Activated T-helper 1 cell treated with anti-CD3 and anti-CD28 coated beads, Interleukin-12 subunit alpha, Interleukin-12 subunit beta, Interleukin-2, Interleukin-4 antibody, amounts not matched to agents 30 ng/mL and 10 ng/mL and 1 ng/mL, durations not matched to agents 14 hours and 24 hours and 36 hours (primary cell): ENCODE measurements around the gene KRTAP10-2. TPM values are rescaled to one million over a fixed set of nuclear protein-coding genes. Genes with fewer than 3 reads are reported as not detected.
"Not testable (repeated sequence)": the region's sequence is repeated elsewhere in the genome, so short reads cannot be mapped to it uniquely, and the experiment has no call there.

ENCODE experiments used
- DNase-seq: peaks from one replicate; pipeline ENCODE4 v3.0.0; 2021; ENCODE audit warnings: low spot score
- H3K27ac Mint-ChIP-seq: one replicate; pipeline ENCODE4 v1.8.0; 2021; ENCODE audit warnings: mild to moderate bottlenecking, mixed read lengths
- H3K27me3 Mint-ChIP-seq: one replicate; pipeline ENCODE4 v1.8.0; 2022; ENCODE audit warnings: mild to moderate bottlenecking, moderate library complexity, mixed read lengths; ENCODE audit not compliant: insufficient read depth
- H3K36me3 Mint-ChIP-seq: one replicate; pipeline ENCODE4 v1.8.0; 2021; ENCODE audit warnings: low read depth, mixed read lengths
- H3K4me1 Mint-ChIP-seq: one replicate; pipeline ENCODE4 v1.8.0; 2021; ENCODE audit warnings: low read depth, mixed read lengths
- H3K4me3 Mint-ChIP-seq: one replicate; pipeline ENCODE4 v1.8.0; 2021; ENCODE audit warnings: mild to moderate bottlenecking, moderate library complexity, mixed read lengths
- H3K9me3 Mint-ChIP-seq: one replicate; pipeline ENCODE4 v1.8.0; 2021; ENCODE audit warnings: mixed read lengths
- intact Hi-C: fragments of 100-400 bp; cut with micrococcal nuclease; formaldehyde crosslinking; loops from one replicate; pipeline ENCODE4 v1.15.1; 2024
- total RNA-seq: library from RNA; stranded (reverse); gene quantifications from 2 replicates; pipeline ENCODE4 v1.2.3, GENCODE V29; 2022

The KRTAP10-2 gene
- total RNA-seq, result not detected in 2 replicates

GRCh38 chr21:44551340-44551961 is at the start of gene KRTAP10-2:
KRTAP10-2 (minus strand) TSS chr21:44551505; CDS start chr21:44551458, 47 bp downstream.
- H3K36me3 Mint-ChIP-seq, result peaks cover 10% of the 10 kb centered on the region
- intact Hi-C loops, result no loop called here
- no peak for DNase-seq
- H3K4me3 Mint-ChIP-seq, result no peak within 1 kb of the TSS
- no peak within 1 kb of the TSS for H3K27ac Mint-ChIP-seq
- peaks cover 14% of the 10 kb centered on the region for H3K9me3 Mint-ChIP-seq
- H3K27me3 Mint-ChIP-seq, result peaks cover 3% of the 10 kb centered on the region
- peaks cover 11% of the 10 kb centered on the region for H3K4me1 Mint-ChIP-seq

DNA sequence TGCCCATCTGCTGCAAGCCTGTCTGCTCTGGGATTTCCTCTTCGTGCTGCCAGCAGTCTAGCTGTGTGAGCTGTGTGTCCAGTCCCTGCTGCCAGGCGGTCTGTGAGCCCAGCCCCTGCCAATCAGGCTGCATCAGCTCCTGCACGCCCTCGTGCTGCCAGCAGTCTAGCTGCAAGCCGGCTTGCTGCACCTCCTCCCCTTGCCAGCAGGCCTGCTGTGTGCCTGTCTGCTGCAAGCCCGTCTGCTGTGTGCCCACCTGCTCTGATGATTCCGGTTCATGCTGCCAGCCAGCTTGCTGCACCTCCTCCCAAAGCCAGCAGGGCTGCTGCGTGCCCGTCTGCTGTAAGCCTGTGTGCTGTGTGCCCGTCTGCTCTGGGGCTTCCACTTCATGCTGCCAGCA is 49.8 kb upstream of the KRTAP10-2 start:
- H3K9me3 Mint-ChIP-seq, H3K27ac Mint-ChIP-seq, H3K4me3 Mint-ChIP-seq, H3K4me1 Mint-ChIP-seq, H3K36me3 Mint-ChIP-seq, DNase-seq: not testable (repeated sequence)
- peaks cover 12% of the 10 kb centered on the region for H3K27me3 Mint-ChIP-seq
- intact Hi-C loops, result loop anchor here (2.0 kb wide), 1 partner anchor 28 kb away; the partner anchor contains the start of gene KRTAP10-4

DNA sequence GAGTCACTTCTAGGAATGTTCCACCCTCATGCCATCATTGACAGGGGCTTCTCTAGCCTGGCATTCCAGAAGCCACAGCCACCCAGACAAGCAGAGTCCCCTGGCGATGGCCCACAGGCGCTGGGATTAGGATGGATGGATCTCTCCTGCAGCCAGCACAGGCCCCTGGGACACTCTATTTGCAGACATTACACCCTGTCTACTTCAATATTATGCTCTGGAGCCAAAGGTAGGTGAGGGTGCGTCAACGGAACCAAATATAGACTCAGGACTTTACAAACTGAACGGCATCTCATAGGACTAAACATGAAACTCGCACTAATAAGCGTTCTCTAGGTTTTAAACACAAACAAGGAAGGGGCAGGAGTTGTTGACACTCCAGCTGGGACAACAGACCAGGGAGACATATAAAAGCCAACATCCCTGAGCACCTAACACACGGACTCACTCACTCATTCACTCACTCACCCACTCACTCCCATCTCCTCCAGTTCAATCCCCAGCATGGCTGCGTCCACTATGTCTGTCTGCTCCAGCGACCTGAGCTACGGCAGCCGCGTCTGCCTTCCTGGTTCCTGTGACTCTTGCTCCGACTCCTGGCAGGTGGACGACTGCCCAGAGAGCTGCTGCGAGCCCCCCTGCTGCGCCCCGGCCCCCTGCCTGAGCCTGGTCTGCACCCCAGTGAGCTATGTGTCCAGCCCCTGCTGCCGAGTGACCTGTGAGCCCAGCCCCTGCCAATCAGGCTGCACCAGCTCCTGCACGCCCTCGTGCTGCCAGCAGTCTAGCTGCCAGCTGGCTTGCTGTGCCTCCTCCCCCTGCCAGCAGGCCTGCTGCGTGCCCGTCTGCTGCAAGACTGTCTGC is 49.0 kb upstream of the KRTAP10-2 start, which contains the start of gene KRTAP10-7:
Gene KRTAP10-7 (plus strand): TSS at position 480 of the 861 bp plus-strand sequence. CDS start 25 bp downstream, at position 505.
- H3K36me3 Mint-ChIP-seq, H3K27ac Mint-ChIP-seq, H3K9me3 Mint-ChIP-seq, H3K4me3 Mint-ChIP-seq, DNase-seq, H3K4me1 Mint-ChIP-seq: not testable (repeated sequence)
- peaks cover 12% of the 10 kb centered on the region for H3K27me3 Mint-ChIP-seq
- intact Hi-C loops, result loop anchor here (2.0 kb wide), 1 partner anchor 28 kb away; the partner anchor contains the start of gene KRTAP10-4

- peaks cover 5% of the 10 kb centered on the region for H3K4me1 Mint-ChIP-seq
- no peak overlapping the region for H3K4me3 Mint-ChIP-seq
- peaks cover 7% of the 10 kb centered on the region for H3K9me3 Mint-ChIP-seq
- H3K36me3 Mint-ChIP-seq, result no peaks in the 10 kb centered on the region
- peaks cover 11% of the 10 kb centered on the region for H3K27me3 Mint-ChIP-seq
- no peak overlapping the region for H3K27ac Mint-ChIP-seq
- no peak for DNase-seq
- intact Hi-C loops, result loop anchor here (2.0 kb wide), 1 partner anchor 27 kb away; the partner anchor contains the start of gene KRTAP10-4
These were observed 48.1 kb upstream of the KRTAP10-2 start for GRCh38 chr21:44599264-44600029.

GRCh38 chr21:44598061-44598460 is 46.8 kb upstream of the KRTAP10-2 start:
- H3K27me3 Mint-ChIP-seq, result peaks cover 13% of the 10 kb centered on the region
- no peak overlapping the region for H3K27ac Mint-ChIP-seq
- H3K36me3 Mint-ChIP-seq, result no peaks in the 10 kb centered on the region
- intact Hi-C loops, result no loop called here
- peaks cover 5% of the 10 kb centered on the region for H3K4me1 Mint-ChIP-seq
- DNase-seq, result no peak
- no peaks in the 10 kb centered on the region for H3K9me3 Mint-ChIP-seq
- no peak overlapping the region for H3K4me3 Mint-ChIP-seq

DNA sequence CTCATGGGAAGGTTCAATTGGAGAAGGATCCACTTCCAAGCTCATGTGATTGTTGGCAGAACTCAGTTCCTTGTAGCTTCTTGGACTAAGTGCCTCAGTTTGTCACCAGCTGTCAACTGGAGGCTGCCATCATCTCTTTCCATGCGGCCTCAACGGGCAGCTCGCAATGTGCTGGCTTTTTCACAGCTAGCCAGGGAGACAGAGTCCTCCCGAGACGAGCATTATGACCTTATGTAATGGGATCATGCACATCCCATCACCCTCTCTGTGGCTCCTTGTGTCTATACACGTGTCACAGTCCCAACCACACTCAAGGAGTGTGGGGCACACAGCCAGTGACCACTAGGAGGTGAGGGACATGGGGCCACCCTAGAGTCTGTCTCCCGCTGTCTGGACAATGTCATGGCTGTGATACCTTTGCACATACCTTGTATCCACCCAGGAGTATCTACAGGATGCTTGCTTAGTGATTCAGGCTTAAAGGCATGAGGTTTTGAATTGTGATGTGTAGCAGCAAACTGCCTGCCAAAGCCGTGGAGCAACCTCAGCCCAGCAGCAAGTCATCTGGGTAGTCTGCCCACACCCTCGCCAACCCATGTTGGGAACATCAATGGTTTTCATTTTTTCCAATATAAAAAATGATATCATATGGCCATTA is 44.9 kb upstream of the KRTAP10-2 start:
- H3K36me3 Mint-ChIP-seq, result no peaks in the 10 kb centered on the region
- no peak for DNase-seq
- H3K9me3 Mint-ChIP-seq, result no peaks in the 10 kb centered on the region
- H3K4me3 Mint-ChIP-seq, result no peak overlapping the region
- intact Hi-C loops, result no loop called here
- H3K27me3 Mint-ChIP-seq, result peaks cover 13% of the 10 kb centered on the region
- H3K27ac Mint-ChIP-seq, result no peak overlapping the region
- H3K4me1 Mint-ChIP-seq, result peaks cover 5% of the 10 kb centered on the region

- peaks cover 5% of the 10 kb centered on the region for H3K4me1 Mint-ChIP-seq
- H3K27ac Mint-ChIP-seq, result no peak overlapping the region
- H3K36me3 Mint-ChIP-seq, result no peaks in the 10 kb centered on the region
- DNase-seq, result no peak
- H3K4me3 Mint-ChIP-seq, result no peak overlapping the region
- intact Hi-C loops, result no loop called here
- no peaks in the 10 kb centered on the region for H3K9me3 Mint-ChIP-seq
- peaks cover 13% of the 10 kb centered on the region for H3K27me3 Mint-ChIP-seq
These were observed 44.2 kb upstream of the KRTAP10-2 start for GRCh38 chr21:44595524-44595923.

DNA sequence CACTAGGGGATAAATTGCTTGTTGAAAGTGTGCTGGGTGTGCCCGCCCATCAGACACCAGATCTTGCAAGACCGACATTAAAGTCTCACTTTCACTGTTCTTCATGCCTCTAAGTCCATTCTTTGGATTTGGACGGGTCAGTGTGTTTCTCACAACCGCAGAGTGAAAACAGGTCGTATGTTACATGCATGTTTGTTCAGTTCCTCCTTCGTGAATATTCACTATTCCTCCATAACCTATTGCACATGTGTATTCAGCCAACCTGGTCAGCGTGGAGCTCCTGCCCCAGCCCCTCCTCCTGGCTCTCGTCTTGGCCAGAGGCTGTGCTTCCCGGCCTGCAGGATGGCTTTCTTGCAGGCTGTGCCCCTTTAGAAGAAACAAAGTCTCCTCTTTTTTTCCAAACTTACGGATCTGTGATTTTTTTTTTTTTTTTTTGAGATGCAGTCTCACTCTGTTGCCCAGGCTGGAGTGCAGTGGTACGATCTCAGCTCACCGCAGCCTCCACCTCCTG is 43.2 kb upstream of the KRTAP10-2 start:
- intact Hi-C loops, result no loop called here
- peaks cover 5% of the 10 kb centered on the region for H3K4me1 Mint-ChIP-seq
- DNase-seq, result no peak
- no peaks in the 10 kb centered on the region for H3K36me3 Mint-ChIP-seq
- H3K27ac Mint-ChIP-seq, result no peak overlapping the region
- H3K4me3 Mint-ChIP-seq, result no peak overlapping the region
- H3K27me3 Mint-ChIP-seq, result peaks cover 13% of the 10 kb centered on the region
- no peaks in the 10 kb centered on the region for H3K9me3 Mint-ChIP-seq

DNA sequence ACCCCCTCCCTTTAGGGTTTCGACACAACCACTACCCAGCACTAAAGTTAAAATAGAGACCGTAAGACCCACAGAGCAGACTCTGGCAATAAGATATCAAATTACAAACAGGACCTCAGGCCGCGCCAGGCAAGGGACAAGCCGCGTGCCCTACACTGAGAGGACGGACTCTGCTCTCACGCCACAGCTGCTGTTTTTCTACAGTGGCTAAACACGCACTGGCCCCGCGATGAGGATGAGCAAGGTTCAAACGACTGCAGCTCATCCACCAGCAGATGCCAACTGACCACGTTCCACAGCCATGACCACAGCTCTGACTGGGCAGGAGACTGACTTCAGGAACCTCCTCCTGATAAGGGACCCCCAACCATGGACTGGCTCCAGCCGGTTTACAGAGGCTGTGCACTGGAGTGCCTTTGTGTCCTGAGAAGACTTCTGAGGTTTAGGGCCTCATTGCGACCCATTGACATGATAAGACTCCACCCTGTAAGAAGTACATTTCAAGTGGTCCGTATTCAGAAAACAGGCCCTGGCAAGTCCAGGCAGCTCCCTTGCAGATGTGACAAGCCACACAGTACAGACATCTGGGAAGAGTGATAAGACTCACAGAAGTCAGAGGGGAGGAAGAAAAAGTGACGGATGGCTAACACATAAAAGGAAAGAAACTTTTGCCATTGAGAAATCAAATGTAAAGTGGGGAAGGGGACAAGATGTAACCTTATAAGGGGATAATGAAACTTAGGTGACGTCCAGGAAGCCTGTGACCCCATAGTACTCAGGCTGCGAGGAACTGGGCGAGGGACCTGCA is 42.5 kb upstream of the KRTAP10-2 start:
- Mint-ChIP-seq H3K9me3 (no peaks in the 10 kb centered on the region), H3K4me1 (peaks cover 5% of the 10 kb centered on the region), H3K27me3 (peaks cover 13% of the 10 kb centered on the region), H3K4me3 (no peak overlapping the region), H3K27ac (no peak overlapping the region), H3K36me3 (no peaks in the 10 kb centered on the region)
- intact Hi-C loops, result no loop called here
- no peak for DNase-seq

DNA sequence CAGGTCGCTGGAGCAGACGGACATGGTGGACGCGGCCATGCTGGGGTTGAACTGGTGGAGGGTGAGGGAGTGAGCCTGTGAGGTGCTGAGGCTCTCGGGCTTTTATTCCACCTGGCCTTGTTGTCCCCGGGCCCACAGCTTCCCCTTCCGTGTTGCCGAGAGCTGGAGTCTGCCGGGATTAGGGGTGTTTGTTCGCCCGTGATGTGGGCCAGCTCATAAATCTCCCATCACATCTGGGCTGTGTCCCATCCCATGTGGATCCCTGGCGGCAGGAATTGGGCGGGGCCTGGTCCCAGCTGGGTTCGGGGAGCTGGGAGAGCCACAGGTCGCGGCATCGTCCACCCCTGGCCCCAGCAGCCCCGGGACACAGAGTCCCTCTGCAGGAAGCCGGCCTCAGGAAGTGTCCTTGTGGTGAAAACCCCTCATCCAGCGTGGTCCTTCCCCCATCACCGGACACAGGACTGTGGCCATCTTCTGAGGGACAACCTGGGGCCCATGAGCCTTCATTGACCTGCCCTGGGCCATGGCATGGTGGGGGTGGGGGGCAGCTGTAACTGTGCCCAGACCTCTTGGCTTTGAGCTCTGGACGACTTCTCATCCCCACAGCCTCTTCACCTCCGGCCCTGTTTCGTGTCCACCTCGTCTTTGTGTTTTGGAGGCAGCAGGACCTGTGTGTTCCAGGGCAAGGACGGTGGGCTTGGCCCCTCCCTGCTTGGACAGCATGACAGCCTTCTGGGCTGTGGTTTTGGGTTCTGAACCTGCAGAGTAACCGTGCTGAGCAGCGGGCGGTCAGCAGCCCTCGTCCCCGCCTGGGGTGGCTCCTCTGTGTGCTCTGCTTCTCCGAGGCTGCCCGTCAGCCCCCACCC is 41.4 kb upstream of the KRTAP10-2 start, which contains the start of gene KRTAP10-6:
Gene KRTAP10-6 (minus strand): TSS at position 60 of the 866 bp plus-strand sequence. CDS start 21 bp downstream, at position 39.
- no peaks in the 10 kb centered on the region for H3K36me3 Mint-ChIP-seq
- intact Hi-C loops, result no loop called here
- no peaks in the 10 kb centered on the region for H3K9me3 Mint-ChIP-seq
- H3K27ac Mint-ChIP-seq, result no peak within 1 kb of the TSS
- no peak within 1 kb of the TSS for H3K4me3 Mint-ChIP-seq
- peaks cover 8% of the 10 kb centered on the region for H3K27me3 Mint-ChIP-seq
- no peak for DNase-seq
- H3K4me1 Mint-ChIP-seq, result peaks cover 5% of the 10 kb centered on the region

GRCh38 chr21:44591801-44592130 is 40.5 kb upstream of the KRTAP10-2 start:
- H3K4me1 Mint-ChIP-seq, DNase-seq, H3K4me3 Mint-ChIP-seq, H3K36me3 Mint-ChIP-seq, H3K27ac Mint-ChIP-seq, intact Hi-C loops, H3K9me3 Mint-ChIP-seq: not testable (repeated sequence)
- peaks cover 18% of the 10 kb centered on the region for H3K27me3 Mint-ChIP-seq
